Activated naive CD4-positive, alpha-beta T cell treated with anti-CD3 and anti-CD28 coated beads, Interleukin-2, amount 50 U/mL, for 72 hours (primary cell): ENCODE data around the gene USP37. TPM values are rescaled to one million over a fixed set of nuclear protein-coding genes. Genes with fewer than 3 reads are reported as not detected.

Experiments
- ATAC-seq, 2 donors: fragments of 150-1000 bp; cut with Tn5 transposase; 2 replicates each; pipeline ENCODE4 v1.10.0; 2021; ENCODE audit warnings: mild to moderate bottlenecking in 2 of 2, moderate library complexity in 2 of 2
- DNase-seq, 2 donors: peaks; one replicate each; pipeline ENCODE4 v3.0.0; 2021 to 2022; ENCODE audit warnings: low spot score in 2 of 2
- H3K27ac Mint-ChIP-seq, 2 donors: one replicate each; pipeline ENCODE4 v1.8.0; 2022; ENCODE audit warnings: mild to moderate bottlenecking in 2 of 2, mixed read lengths in 2 of 2
- H3K36me3 Mint-ChIP-seq, 2 donors: one replicate each; pipeline ENCODE4 v1.8.0; 2022; ENCODE audit warnings: mixed read lengths in 2 of 2
- H3K9me3 Mint-ChIP-seq, 2 donors: one replicate each; pipeline ENCODE4 v1.8.0; 2022; ENCODE audit warnings: mixed read lengths in 2 of 2
- total RNA-seq, 2 donors: library from RNA; stranded (reverse); gene quantifications; one replicate each; pipeline ENCODE4 v1.2.3, GENCODE V29; 2022

USP37 gene
- total RNA-seq, 2 donors from 2014 or later, result 54.0 to 65.5 TPM

- no peaks in the 10 kb centered on the region for H3K36me3 Mint-ChIP-seq
- ATAC-seq (no peak), DNase-seq (no peak)
- H3K27ac Mint-ChIP-seq, result peak overlapping the region in 1 of 2 donors; percentile 82
- H3K9me3 Mint-ChIP-seq, result no peaks in the 10 kb centered on the region
Observed at GRCh38 chr2:218405086-218405745, 162.9 kb downstream of the USP37 start.

GRCh38 chr2:218404351-218405085 is 163.6 kb downstream of the USP37 start:
- no peak for DNase-seq
- ATAC-seq, result no peak
- Mint-ChIP-seq H3K36me3 (no peaks in the 10 kb centered on the region), H3K9me3 (no peaks in the 10 kb centered on the region), H3K27ac (no peak overlapping the region)

- ATAC-seq, result no peak
Observed at GRCh38 chr2:218403810-218404209, 164.3 kb downstream of the USP37 start.

GRCh38 chr2:218402911-218403411 is 165.2 kb downstream of the USP37 start:
- DNase-seq, result no peak
- H3K36me3 Mint-ChIP-seq, result no peaks in the 10 kb centered on the region
- no peak for ATAC-seq
- H3K9me3 Mint-ChIP-seq, result no peaks in the 10 kb centered on the region
- H3K27ac Mint-ChIP-seq, result no peak overlapping the region

More at GRCh38 chr2:218403810-218404209, 164.3 kb downstream of the USP37 start:
- H3K27ac Mint-ChIP-seq, result no peak overlapping the region
- H3K36me3 Mint-ChIP-seq, result no peaks in the 10 kb centered on the region
- DNase-seq, result no peak
- no peaks in the 10 kb centered on the region for H3K9me3 Mint-ChIP-seq

GRCh38 chr2:218402491-218402901 is 165.7 kb downstream of the USP37 start:
- no peak overlapping the region for H3K27ac Mint-ChIP-seq
- DNase-seq (no peak), ATAC-seq (no peak)
- no peaks in the 10 kb centered on the region for H3K36me3 Mint-ChIP-seq
- no peaks in the 10 kb centered on the region for H3K9me3 Mint-ChIP-seq

GRCh38 chr2:218401890-218402289 is 166.3 kb downstream of the USP37 start:
- no peaks in the 10 kb centered on the region for H3K36me3 Mint-ChIP-seq

GRCh38 chr2:218400930-218401881 is 166.9 kb downstream of the USP37 start:
- H3K27ac Mint-ChIP-seq, result no peak overlapping the region
- ATAC-seq (no peak), DNase-seq (no peak)
- no peaks in the 10 kb centered on the region for H3K36me3 Mint-ChIP-seq
- no peaks in the 10 kb centered on the region for H3K9me3 Mint-ChIP-seq

More at GRCh38 chr2:218401890-218402289, 166.3 kb downstream of the USP37 start:
- H3K27ac Mint-ChIP-seq, result no peak overlapping the region
- DNase-seq (no peak), ATAC-seq (no peak)
- no peaks in the 10 kb centered on the region for H3K9me3 Mint-ChIP-seq

Other genes starting within 250 kb of the USP37 start
- gene CATIP, start 211.5 kb downstream of the USP37 start, total RNA-seq, result not detected
- gene SLC11A1, start 186.1 kb downstream of the USP37 start, total RNA-seq, result not detected
- 10 to 100 TPM in 1 of 2 donors, 1 to 10 TPM in 1; 8.1 to 86.8 TPM for gene CTDSP1, start 168.5 kb downstream of the USP37 start, total RNA-seq
- not detected for gene VIL1, start 149.2 kb downstream of the USP37 start, total RNA-seq
- 100 to 1,000 TPM in 1 of 2 donors, 10 to 100 TPM in 1; 71.4 to 100 TPM for gene CNOT9, start 488 bp upstream of the USP37 start, total RNA-seq
- gene PLCD4, start 39.5 kb upstream of the USP37 start, total RNA-seq, result under 1 TPM; 0.36 to 0.43 TPM
- 10 to 100 TPM; 24.8 to 34.6 TPM for gene ZNF142, start 91.3 kb upstream of the USP37 start, total RNA-seq
- gene BCS1L, start 91.3 kb upstream of the USP37 start, total RNA-seq, result 10 to 100 TPM; 15.8 to 71.9 TPM
- gene RNF25, start 103.7 kb upstream of the USP37 start, total RNA-seq, result 10 to 100 TPM; 12.3 to 22.9 TPM
- 10 to 100 TPM; 16.5 to 22.5 TPM for gene STK36, start 103.7 kb upstream of the USP37 start, total RNA-seq
- 10 to 100 TPM; 28.2 to 42.2 TPM for gene TTLL4, start 142.5 kb upstream of the USP37 start, total RNA-seq
- gene CYP27A1, start 213.8 kb upstream of the USP37 start, total RNA-seq, result under 1 TPM; 0.16 to 0.18 TPM